OCI-LY1 (cell line): ENCODE data around the gene FREM2.

ENCODE experiments used
- H2AFZ ChIP-seq: fragments of 200-600 bp; sonication (generic), shearing (Covaris generic); 2 replicates; pipeline ENCODE4 v1.6.0; 2014; ENCODE audit warnings: antibody characterized with exemption, mild to moderate bottlenecking, low read length
- H3F3A ChIP-seq: fragments of 200-600 bp; sonication (generic), shearing (Covaris generic); 2 replicates; pipeline ENCODE4 v1.6.0; 2014; ENCODE audit warnings: mild to moderate bottlenecking, antibody characterized with exemption, low read length, moderate library complexity; ENCODE audit not compliant: insufficient read depth
- H3K27ac ChIP-seq: fragments of 200-600 bp; sonication (generic); 2 replicates; pipeline ENCODE4 v1.5.1; 2014; ENCODE audit warnings: low read length, mixed run types, mild to moderate bottlenecking, low read depth; ENCODE audit not compliant: poor library complexity, severe bottlenecking
- H3K27me3 ChIP-seq: fragments of 200-600 bp; sonication (generic); 2 replicates; pipeline ENCODE4 v1.6.0; 2014; ENCODE audit warnings: antibody characterized with exemption, mild to moderate bottlenecking, low read length, moderate library complexity; ENCODE audit not compliant: insufficient read depth
- H3K36me3 ChIP-seq: fragments of 200-600 bp; sonication (generic); 2 replicates; pipeline ENCODE4 v1.6.1; 2014; ENCODE audit warnings: mild to moderate bottlenecking, antibody characterized with exemption, low read length, moderate library complexity, mixed read lengths; ENCODE audit not compliant: insufficient read depth
- H3K4me1 ChIP-seq: fragments of 200-600 bp; sonication (generic); 2 replicates; pipeline ENCODE4 v1.5.1; 2014; ENCODE audit warnings: mild to moderate bottlenecking, low read length, moderate library complexity; ENCODE audit not compliant: insufficient read depth, severe bottlenecking
- H3K4me2 ChIP-seq: fragments of 200-600 bp; sonication (generic), shearing (Covaris generic); 2 replicates; pipeline ENCODE4 v1.6.1; 2014; ENCODE audit warnings: low read length
- H3K4me3 ChIP-seq: fragments of 200-600 bp; sonication (generic); 2 replicates; pipeline ENCODE4 v1.5.1; 2014; ENCODE audit warnings: low read length, low read depth, mild to moderate bottlenecking, mixed read lengths; ENCODE audit not compliant: poor library complexity, severe bottlenecking
- H3K79me2 ChIP-seq: fragments of 200-600 bp; shearing (Covaris generic); 2 replicates; pipeline ENCODE4 v1.6.1; 2016; ENCODE audit warnings: mixed run types, low read length, mixed read lengths; ENCODE audit not compliant: insufficient read depth
- H3K9ac ChIP-seq: fragments of 200-600 bp; sonication (generic), shearing (Covaris generic); 2 replicates; pipeline ENCODE4 v1.6.1; 2014; ENCODE audit warnings: mild to moderate bottlenecking, low read length, mixed read lengths
- H3K9me2 ChIP-seq: fragments of 200-600 bp; sonication (generic), shearing (Covaris generic); 2 replicates; pipeline ENCODE4 v1.6.1; 2014; ENCODE audit warnings: low read depth, mild to moderate bottlenecking, low read length, mixed read lengths
- H3K9me3 ChIP-seq: fragments of 200-600 bp; shearing (Covaris generic); 2 replicates; pipeline ENCODE4 v1.6.1; 2014; ENCODE audit warnings: low read length, mixed read lengths
- H4K20me1 ChIP-seq: fragments of 200-600 bp; sonication (generic), shearing (Covaris generic); 2 replicates; pipeline ENCODE4 v1.6.0; 2016; ENCODE audit warnings: mild to moderate bottlenecking, low read length; ENCODE audit not compliant: insufficient read depth
- CTCF ChIP-seq: fragments of 200-600 bp; sonication (generic), shearing (Covaris generic); IDR thresholded peaks from 2 replicates; pipeline ENCODE4 v1.5.1; 2017; ENCODE audit warnings: mild to moderate bottlenecking, antibody characterized with exemption, low read length, moderate library complexity, mixed read lengths
- EZH2 ChIP-seq: fragments of 200-600 bp; sonication (generic), shearing (Covaris generic); IDR thresholded peaks from 2 replicates; pipeline ENCODE4 v1.8.0; 2017; ENCODE audit warnings: borderline replicate concordance, mixed run types, mild to moderate bottlenecking, antibody characterized with exemption, low read length, moderate library complexity, mixed read lengths

FREM2 gene

GRCh38 chr13:38769526-38769925 lies 82.6 kb downstream of the FREM2 start:
- Histone ChIP-seq H3K9ac (no peak overlapping the region), H3K27me3 (no peaks in the 10 kb centered on the region), H3K4me2 (no peak overlapping the region), H4K20me1 (no peaks in the 10 kb centered on the region), H3F3A (no peaks in the 10 kb centered on the region), H3K9me3 (no peaks in the 10 kb centered on the region), H3K9me2 (no peaks in the 10 kb centered on the region), H3K4me1 (no peaks in the 10 kb centered on the region), H3K4me3 (no peak overlapping the region), H2AFZ (no peak overlapping the region), H3K27ac (no peak overlapping the region), H3K79me2 (no peaks in the 10 kb centered on the region), H3K36me3 (no peaks in the 10 kb centered on the region)
- TF ChIP-seq EZH2 (no peak), CTCF (no peak)

DNA sequence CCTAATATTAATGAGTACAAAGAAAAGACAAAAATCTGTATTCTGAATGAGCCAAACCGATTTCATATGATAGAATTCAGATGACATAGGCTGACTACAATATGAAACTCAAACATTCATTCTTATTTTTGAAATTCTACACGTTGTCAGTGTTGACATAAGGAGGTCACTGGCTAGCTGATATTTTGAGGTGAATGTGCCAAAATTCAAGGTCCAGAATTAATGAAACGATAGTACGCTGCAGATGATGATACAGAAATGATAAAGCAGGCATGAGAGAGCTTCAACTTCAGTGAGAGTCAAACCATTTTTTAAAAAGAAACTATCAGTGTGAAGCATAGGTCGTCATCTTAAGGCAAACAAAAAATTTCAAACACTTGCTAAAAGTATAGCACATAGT lies 88.2 kb downstream of the FREM2 start:
- Histone ChIP-seq H3K4me2 (no peak overlapping the region), H3K4me1 (no peaks in the 10 kb centered on the region), H3K9me3 (no peaks in the 10 kb centered on the region), H2AFZ (no peak overlapping the region), H3K27me3 (no peaks in the 10 kb centered on the region), H3K79me2 (no peaks in the 10 kb centered on the region), H3F3A (no peaks in the 10 kb centered on the region), H4K20me1 (no peaks in the 10 kb centered on the region), H3K36me3 (no peaks in the 10 kb centered on the region), H3K9ac (no peak overlapping the region), H3K4me3 (no peak overlapping the region), H3K27ac (no peak overlapping the region), H3K9me2 (no peaks in the 10 kb centered on the region)
- TF ChIP-seq CTCF = no peak
- TF ChIP-seq EZH2 = no peak

GRCh38 chr13:38777347-38778119 lies 90.7 kb downstream of the FREM2 start:
- Histone ChIP-seq H3K4me1 (no peaks in the 10 kb centered on the region), H3K9me3 (no peaks in the 10 kb centered on the region), H3K9ac (no peak overlapping the region), H3K9me2 (no peaks in the 10 kb centered on the region), H3K79me2 (no peaks in the 10 kb centered on the region), H2AFZ (no peak overlapping the region), H3K36me3 (no peaks in the 10 kb centered on the region), H3K27ac (no peak overlapping the region), H3F3A (no peaks in the 10 kb centered on the region), H4K20me1 (no peaks in the 10 kb centered on the region), H3K4me2 (no peak overlapping the region), H3K27me3 (no peaks in the 10 kb centered on the region), H3K4me3 (no peak overlapping the region)
- TF ChIP-seq EZH2 (no peak), CTCF (no peak)
